ENCODE measurements around the gene EBF4.
"Not testable (repeated sequence)": the region's sequence is repeated elsewhere in the genome, so short reads cannot be mapped to it uniquely, and the experiment has no call there.

Gene EBF4

GRCh38 chr20:2804041-2804828, 111.7 kb downstream of the EBF4 start:
- Mint-ChIP-seq H3K27me3 (peaks cover 67% of the 10 kb centered on the region), H3K4me3 (no peak overlapping the region), H3K36me3 (ENCODE audit: low read depth) (no peaks in the 10 kb centered on the region), H3K9me3 (no peaks in the 10 kb centered on the region), H3K27ac (no peak overlapping the region), H3K4me1 (peaks cover 21% of the 10 kb centered on the region)
- no peak for DNase-seq
- ATAC-seq = no peak

GRCh38 chr20:2804852-2805688, 112.5 kb downstream of the EBF4 start:
- H3K27me3 Mint-ChIP-seq = peaks cover 61% of the 10 kb centered on the region
- no peaks in the 10 kb centered on the region for H3K9me3 Mint-ChIP-seq
- no peaks in the 10 kb centered on the region for H3K36me3 Mint-ChIP-seq (ENCODE audit: low read depth)

GRCh38 chr20:2805689-2806350, 113.2 kb downstream of the EBF4 start:
- no peak for DNase-seq
- no peaks in the 10 kb centered on the region for H3K36me3 Mint-ChIP-seq (ENCODE audit: low read depth)
- H3K4me3 Mint-ChIP-seq = no peak overlapping the region
- no peaks in the 10 kb centered on the region for H3K9me3 Mint-ChIP-seq
- no peak for ATAC-seq
- no peak overlapping the region for H3K27ac Mint-ChIP-seq
- peaks cover 9% of the 10 kb centered on the region for H3K4me1 Mint-ChIP-seq
- H3K27me3 Mint-ChIP-seq = peaks cover 59% of the 10 kb centered on the region

More at GRCh38 chr20:2804852-2805688, 112.5 kb downstream of the EBF4 start:
- Mint-ChIP-seq H3K4me1 (peaks cover 12% of the 10 kb centered on the region), H3K27ac (no peak overlapping the region), H3K4me3 (no peak overlapping the region)
- ATAC-seq (no peak), DNase-seq (no peak)

GRCh38 chr20:2806351-2806701, 113.7 kb downstream of the EBF4 start:
- Mint-ChIP-seq H3K27me3 (peaks cover 60% of the 10 kb centered on the region), H3K4me3 (no peak overlapping the region), H3K36me3 (ENCODE audit: low read depth) (no peaks in the 10 kb centered on the region), H3K27ac (no peak overlapping the region), H3K4me1 (peaks cover 4% of the 10 kb centered on the region), H3K9me3 (peaks cover 5% of the 10 kb centered on the region)
- DNase-seq (no peak), ATAC-seq (no peak)

GRCh38 chr20:2807019-2807418, 114.4 kb downstream of the EBF4 start:
- Mint-ChIP-seq H3K4me1 (no peaks in the 10 kb centered on the region), H3K27ac (no peak overlapping the region), H3K4me3 (no peak overlapping the region), H3K27me3 (peaks cover 60% of the 10 kb centered on the region), H3K36me3 (ENCODE audit: low read depth) (no peaks in the 10 kb centered on the region), H3K9me3 (peaks cover 6% of the 10 kb centered on the region)
- DNase-seq = no peak
- no peak for ATAC-seq

- not testable (repeated sequence) for DNase-seq; H3K4me3 Mint-ChIP-seq; ATAC-seq; H3K27ac Mint-ChIP-seq; H3K36me3 Mint-ChIP-seq (ENCODE audit: low read depth); H3K4me1 Mint-ChIP-seq
- H3K27me3 Mint-ChIP-seq = peaks cover 58% of the 10 kb centered on the region
- H3K9me3 Mint-ChIP-seq = peaks cover 11% of the 10 kb centered on the region
Observed at GRCh38 chr20:2807929-2808328, 115.3 kb downstream of the EBF4 start.

- H3K27ac Mint-ChIP-seq = no peak overlapping the region
- H3K9me3 Mint-ChIP-seq = peaks cover 11% of the 10 kb centered on the region
- no peak for ATAC-seq
- no peaks in the 10 kb centered on the region for H3K4me1 Mint-ChIP-seq
- peaks cover 51% of the 10 kb centered on the region for H3K27me3 Mint-ChIP-seq
- DNase-seq = no peak
- no peaks in the 10 kb centered on the region for H3K36me3 Mint-ChIP-seq (ENCODE audit: low read depth)
- no peak overlapping the region for H3K4me3 Mint-ChIP-seq
Observed at GRCh38 chr20:2809690-2810089, 117.1 kb downstream of the EBF4 start.
